Measurements from ENCODE around the gene RRP7A.
"Not testable (repeated sequence)": the region's sequence is repeated elsewhere in the genome, so short reads cannot be mapped to it uniquely, and the experiment has no call there.

Gene RRP7A

DNA sequence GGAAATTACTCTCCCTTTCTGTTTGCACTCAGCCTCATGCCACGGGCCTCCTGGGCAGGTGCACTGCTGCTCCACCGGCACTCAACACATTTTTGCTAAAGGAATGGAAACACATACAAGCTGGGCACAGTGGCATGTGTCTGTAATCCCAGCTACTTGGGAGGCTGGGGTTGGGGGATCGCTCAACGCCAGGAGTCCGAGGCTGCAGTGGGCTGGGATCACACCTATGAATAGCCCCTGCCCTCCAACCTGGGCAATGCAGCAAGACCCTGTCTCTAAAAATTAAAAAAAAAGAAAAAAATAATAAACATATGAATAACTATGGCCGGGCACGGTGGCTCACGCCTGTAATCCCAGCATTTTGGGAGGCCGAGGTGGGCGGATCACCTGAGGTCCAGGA, 30.6 kb downstream of the RRP7A start:
- no peak for TF ChIP-seq GATA1 (IDR thresholded peaks at IDR 0.05; ENCODE audit: low read depth, low read length)
- TF ChIP-seq POLR2A (IDR thresholded peaks at IDR 0.05; ENCODE audit: low read length) = no peak
- no peak for DNase-seq

DNA sequence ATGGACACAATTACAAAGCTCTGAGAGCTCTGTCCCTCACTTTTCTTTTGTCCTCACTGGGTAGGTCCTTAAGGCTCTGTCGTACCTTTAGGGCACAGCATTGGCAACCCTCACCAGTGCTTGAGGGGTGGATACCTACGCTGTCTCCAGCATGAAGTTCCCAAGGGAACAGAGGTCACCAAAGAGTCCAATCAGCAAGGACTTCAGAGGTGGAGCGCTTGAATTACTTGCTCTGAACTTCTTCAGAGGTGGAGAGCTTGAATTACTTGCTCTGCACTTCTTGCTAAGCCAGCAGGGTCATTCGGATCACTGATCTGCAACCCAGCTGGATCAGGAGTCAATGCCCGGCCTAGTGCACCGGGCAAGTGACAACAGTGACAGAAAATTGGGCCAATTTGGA, 35.1 kb downstream of the RRP7A start:
- no peak for TF ChIP-seq GATA1 (IDR thresholded peaks at IDR 0.05; ENCODE audit: low read depth, low read length)
- no peak for TF ChIP-seq POLR2A (IDR thresholded peaks at IDR 0.05; ENCODE audit: low read length)
- DNase-seq = no peak

DNA sequence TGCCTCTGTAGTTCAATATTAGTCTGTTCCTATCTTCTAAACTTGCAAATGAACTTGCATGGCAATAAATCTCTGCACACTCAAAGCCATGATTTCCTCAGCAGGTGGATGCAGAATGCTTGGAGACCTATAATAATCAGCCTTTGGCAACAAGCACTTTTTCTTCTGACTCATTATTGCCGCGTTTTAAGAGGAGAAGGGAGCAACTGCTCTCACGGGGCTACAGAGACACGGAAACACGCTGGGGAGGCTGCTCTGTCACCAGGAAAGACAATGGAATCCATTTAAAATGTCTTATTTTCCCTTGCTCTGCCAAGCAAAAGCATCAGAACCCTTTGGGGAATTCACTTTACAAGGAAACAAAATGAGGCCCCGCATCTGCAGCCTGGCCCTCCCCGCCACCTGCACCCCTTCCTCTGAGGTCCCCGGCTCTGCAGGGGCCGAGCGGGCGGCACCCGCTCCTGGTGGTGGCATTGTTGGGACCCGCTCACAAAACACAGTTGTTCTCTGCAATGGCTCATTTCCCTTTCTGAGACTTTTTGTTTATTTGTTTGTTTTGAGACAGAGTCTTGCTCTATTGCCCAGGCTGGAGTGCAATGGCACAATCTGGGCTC, 35.9 kb downstream of the RRP7A start:
- DNase-seq = not testable (repeated sequence)

DNA sequence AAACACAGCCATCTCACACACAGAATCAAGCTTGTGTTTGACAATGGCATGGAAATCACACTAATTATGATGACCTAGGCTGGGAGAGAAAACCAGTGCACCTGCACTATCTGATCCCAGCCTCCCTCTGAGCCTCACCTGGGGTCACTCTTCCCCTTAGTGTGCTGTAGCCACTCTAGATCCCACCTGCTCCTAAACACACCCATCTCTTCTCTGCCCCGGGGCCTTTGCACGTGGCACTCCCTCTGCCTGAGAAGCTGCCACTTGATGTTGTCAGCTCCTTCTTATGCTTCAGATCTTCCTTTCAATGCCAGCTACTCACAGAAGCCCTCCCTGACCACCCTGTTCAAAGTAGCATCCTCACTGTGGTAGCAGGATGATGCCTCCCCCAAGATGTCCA, 44.5 kb downstream of the RRP7A start:
- DNase-seq = no peak
- no peak for TF ChIP-seq POLR2A (IDR thresholded peaks at IDR 0.05; ENCODE audit: low read length)
- no peak for TF ChIP-seq GATA1 (IDR thresholded peaks at IDR 0.05; ENCODE audit: low read depth, low read length)

DNA sequence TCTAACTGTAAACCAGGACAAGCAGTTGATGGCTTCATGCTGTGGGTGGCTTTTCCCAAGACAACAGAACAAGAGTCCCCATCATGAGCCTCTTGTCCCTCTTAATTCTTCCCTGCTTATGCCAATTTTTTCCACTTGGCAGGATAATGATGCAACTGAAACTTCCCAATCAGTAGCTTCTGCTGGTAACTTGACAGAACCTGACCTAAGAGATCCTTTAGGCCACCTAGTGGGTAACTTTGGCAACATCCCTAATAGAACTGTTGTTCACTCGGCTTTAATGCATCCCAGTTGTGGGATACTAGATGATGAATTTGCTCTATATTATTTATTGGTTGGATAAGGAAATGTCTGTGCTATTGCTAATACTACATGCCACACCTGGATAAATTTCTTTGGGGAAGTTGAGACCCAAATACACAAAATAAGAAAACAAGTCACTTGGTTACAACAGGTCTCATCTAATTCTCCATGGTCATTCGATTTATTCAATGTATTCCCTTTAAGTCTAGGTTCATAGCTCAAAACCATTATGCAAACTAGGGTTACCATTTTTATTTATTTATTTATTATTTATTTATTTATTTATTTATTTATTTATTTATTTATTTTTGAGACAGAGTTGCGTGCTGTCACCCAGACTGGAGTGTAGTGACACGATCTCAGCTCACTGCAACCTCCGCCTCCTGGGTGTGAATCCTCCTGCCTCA, 46.0 kb downstream of the RRP7A start:
- TF ChIP-seq GATA1 (IDR thresholded peaks at IDR 0.05; ENCODE audit: low read depth, low read length) (no peak), POLR2A (IDR thresholded peaks at IDR 0.05; ENCODE audit: low read length) (no peak)
- DNase-seq = peak; percentile 44 to 62

DNA sequence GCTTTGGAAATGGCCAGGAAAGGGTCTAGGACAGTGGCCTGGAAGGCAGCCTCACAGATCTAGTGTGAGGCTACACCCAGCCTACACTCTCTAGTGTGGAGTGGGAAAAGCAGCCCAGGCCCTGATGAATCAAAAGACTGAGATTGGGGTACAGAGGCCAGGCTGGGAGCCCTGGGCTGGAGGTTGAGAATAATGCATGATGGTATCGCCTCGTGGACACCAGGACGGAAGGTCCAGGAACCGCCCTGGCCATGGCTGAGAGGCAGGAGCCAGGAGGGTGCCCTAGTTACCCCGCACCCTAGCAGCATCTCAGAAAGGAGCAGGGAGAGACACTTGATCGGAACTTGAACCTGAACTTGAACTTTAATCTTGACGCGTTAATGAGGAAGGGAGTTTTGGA, 46.9 kb downstream of the RRP7A start:
- TF ChIP-seq POLR2A (IDR thresholded peaks at IDR 0.05; ENCODE audit: low read length) = no peak
- no peak for TF ChIP-seq GATA1 (IDR thresholded peaks at IDR 0.05; ENCODE audit: low read depth, low read length)
- no peak for DNase-seq

DNA sequence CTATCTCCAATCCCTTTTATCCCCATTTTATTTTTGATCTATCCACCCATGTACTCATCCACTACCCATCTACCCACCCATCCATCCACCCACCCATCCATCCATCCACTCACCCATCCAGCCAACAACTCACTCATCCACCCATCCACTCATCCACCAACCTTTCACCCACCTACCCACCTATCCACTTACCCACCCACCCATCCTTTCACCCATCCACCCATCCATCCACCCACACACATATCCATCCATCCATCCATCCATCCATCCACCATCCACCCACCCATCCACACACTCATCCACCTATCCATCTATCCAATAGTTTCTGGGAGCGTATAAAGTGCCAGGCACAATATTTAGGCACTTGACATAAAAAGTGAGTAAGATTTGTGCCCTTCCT, 48.2 kb downstream of the RRP7A start:
- TF ChIP-seq POLR2A (IDR thresholded peaks at IDR 0.05; ENCODE audit: low read length) = no peak
- no peak for TF ChIP-seq GATA1 (IDR thresholded peaks at IDR 0.05; ENCODE audit: low read depth, low read length)
- no peak for DNase-seq

DNA sequence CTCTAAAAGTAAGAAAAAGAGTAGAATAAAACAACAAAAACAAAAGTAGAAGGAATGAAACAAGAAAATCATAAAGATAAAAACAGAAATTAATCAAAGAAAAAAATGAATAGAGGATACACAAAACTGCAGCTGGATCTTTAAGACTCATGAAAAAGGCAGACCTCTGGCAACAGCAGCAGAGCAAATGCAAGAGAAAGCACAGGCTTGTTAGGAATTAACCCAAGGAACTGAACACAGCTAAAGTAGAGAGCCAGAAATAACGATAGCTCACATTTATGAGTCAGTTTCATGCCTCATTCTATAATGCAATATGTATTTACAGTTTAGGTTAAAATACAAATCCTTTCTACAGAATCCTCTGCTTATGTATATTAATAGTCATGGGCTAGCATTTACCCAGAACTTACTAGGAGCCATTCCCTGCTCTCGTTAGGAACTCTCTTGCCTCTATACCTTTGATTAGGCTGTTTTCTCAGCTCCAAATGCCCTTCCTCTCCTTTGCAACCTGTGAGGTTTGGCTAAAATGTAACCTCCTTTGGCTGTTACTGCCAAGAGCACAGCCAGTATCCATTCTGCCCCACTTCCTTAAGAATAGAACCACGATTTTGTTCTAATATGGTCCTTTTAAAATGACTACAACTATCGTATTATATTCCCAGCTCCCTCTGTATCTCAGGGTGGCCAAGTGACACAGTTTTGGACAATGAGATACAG, 49.1 kb downstream of the RRP7A start:
- TF ChIP-seq GATA1 (IDR thresholded peaks at IDR 0.05; ENCODE audit: low read depth, low read length) (no peak), POLR2A (IDR thresholded peaks at IDR 0.05; ENCODE audit: low read length) (no peak)
- no peak for DNase-seq

DNA sequence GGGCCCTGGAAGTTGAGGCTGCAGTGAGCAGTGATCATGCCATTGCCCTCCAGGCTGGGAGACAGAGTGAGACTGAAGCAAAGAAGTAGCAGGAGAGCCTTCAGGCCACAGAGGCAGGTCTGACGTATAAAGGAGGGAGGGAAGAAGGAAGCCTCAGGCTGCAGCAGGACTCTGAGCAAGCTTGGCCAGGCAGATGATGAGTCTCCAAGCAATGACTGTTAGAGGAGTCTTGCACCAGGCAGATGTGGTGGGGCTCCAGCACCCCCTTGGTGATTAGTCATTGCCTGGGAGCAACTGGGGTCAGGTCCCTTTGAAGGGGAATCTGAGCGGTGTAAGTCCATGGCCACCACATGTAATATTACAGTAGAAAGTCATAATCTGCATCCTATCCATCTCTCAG, 50.8 kb downstream of the RRP7A start:
- no peak for DNase-seq
- no peak for TF ChIP-seq POLR2A (IDR thresholded peaks at IDR 0.05; ENCODE audit: low read length)
- no peak for TF ChIP-seq GATA1 (IDR thresholded peaks at IDR 0.05; ENCODE audit: low read depth, low read length)

DNA sequence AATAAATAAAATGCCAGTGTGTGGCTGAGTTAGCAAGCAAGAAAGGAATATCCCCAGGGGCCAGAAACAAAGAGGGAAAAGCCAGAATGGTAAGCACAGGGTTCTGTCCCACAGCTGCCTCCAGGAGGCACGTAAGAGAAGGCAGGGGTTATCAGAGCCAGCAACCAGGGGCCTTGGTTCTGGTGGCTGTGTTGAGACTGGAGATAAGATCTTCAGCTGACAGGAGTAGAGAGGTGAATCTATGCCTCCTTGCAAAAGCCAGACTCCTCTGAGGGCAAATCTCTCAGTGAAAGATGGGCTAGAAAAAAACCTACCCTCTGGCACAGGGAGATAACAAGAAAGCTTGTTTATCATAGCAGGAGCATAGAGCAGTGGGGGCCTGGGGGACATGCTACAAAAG, 57.6 kb downstream of the RRP7A start:
- DNase-seq = peak; percentile 62 to 90
- TF ChIP-seq GATA1 (IDR thresholded peaks at IDR 0.05; ENCODE audit: low read depth, low read length) (no peak), POLR2A (IDR thresholded peaks at IDR 0.05; ENCODE audit: low read length) (no peak)

DNA sequence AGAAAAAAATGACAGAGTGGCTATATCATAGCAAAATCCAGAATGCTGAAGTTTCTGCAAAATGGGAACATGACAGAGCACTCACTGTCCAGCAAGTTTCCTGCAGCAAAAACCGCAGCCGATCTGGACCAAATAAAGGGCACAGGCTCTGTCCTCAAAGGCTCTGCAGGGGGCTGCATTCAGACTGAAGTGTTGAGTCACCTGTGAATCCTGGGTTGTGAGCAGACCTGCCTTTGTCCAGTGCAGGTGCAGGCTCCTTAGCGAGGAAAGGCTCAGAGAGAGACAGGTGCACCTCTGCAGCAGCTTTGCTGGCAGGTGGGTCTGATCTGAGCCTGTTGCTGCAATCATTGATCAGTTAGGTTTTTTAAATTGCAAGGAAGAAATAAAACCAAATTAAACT, 58.1 kb downstream of the RRP7A start:
- DNase-seq = no peak

More for the DNA sequence above, 58.1 kb downstream of the RRP7A start:
- TF ChIP-seq GATA1 (IDR thresholded peaks at IDR 0.05; ENCODE audit: low read depth, low read length) = no peak
- no peak for TF ChIP-seq POLR2A (IDR thresholded peaks at IDR 0.05; ENCODE audit: low read length)

All from erythroblast (primary cell).